Skin epidermis (tissue), 12 donors: ENCODE results near the gene COL16A1.
"Not testable (repeated sequence)": the region's sequence is repeated elsewhere in the genome, so short reads cannot be mapped to it uniquely, and the experiment has no call there.

Source experiments
- H3K27ac ChIP-seq, 21 experiments: fragments of 200-600 bp; sonication (generic) in 11 of 21; one replicate each; pipeline ENCODE4 v1.5.0; 2020; ENCODE audit warnings: mild to moderate bottlenecking in 3 of 21, inconsistent platforms in 2 of 21, moderate library complexity in 2 of 21
- H3K4me3 ChIP-seq, 7 experiments: fragments of 200-600 bp; sonication (generic) in 2 of 7; one replicate each; pipeline ENCODE4 v1.5.0; 2020; ENCODE audit warnings: inconsistent platforms in 2 of 7, mild to moderate bottlenecking in 2 of 7, moderate library complexity in 1 of 7

The COL16A1 gene

GRCh38 chr1:31708324-31708723 is 4.5 kb upstream of the COL16A1 start:
- peak overlapping the region in 3 of 21 experiments; percentile 3 to 42 (median 11) for H3K27ac ChIP-seq
- H3K4me3 ChIP-seq, result no peak overlapping the region

GRCh38 chr1:31707711-31708110 is 3.9 kb upstream of the COL16A1 start:
- peak overlapping the region in 4 of 21 experiments; percentile 3 to 42 (median 18) for H3K27ac ChIP-seq
- H3K4me3 ChIP-seq, result no peak overlapping the region

GRCh38 chr1:31707059-31707600 is 3.3 kb upstream of the COL16A1 start:
- H3K27ac ChIP-seq, result peak overlapping the region in 1 of 21 experiments; percentile 42
- H3K4me3 ChIP-seq, result not testable (repeated sequence)

- Histone ChIP-seq H3K27ac (peak overlapping the region in 2 of 21 experiments; percentile 5 to 21), H3K4me3 (no peak overlapping the region)
Observed at GRCh38 chr1:31706384-31707058, 2.7 kb upstream of the COL16A1 start.

GRCh38 chr1:31705080-31705866 is 1.5 kb upstream of the COL16A1 start:
- Histone ChIP-seq H3K27ac (peak overlapping the region in 20 of 21 experiments; percentile 53 to 93 (median 84)), H3K4me3 (peak overlapping the region in 2 of 7 experiments; percentile 29 to 54)

- peak overlapping the region; percentile 26 to 54 (median 44) for H3K4me3 ChIP-seq
Observed at GRCh38 chr1:31704271-31705079, 658 bp upstream of the COL16A1 start.

GRCh38 chr1:31702836-31703404 is 897 bp downstream of the COL16A1 start:
- peak overlapping the region in 18 of 21 experiments; percentile 55 to 93 (median 86) for H3K27ac ChIP-seq
- peak overlapping the region; percentile 26 to 54 (median 44) for H3K4me3 ChIP-seq

More at GRCh38 chr1:31704271-31705079, 658 bp upstream of the COL16A1 start:
- peak overlapping the region in 20 of 21 experiments; percentile 53 to 93 (median 85) for H3K27ac ChIP-seq

GRCh38 chr1:31701091-31701736 is 2.6 kb downstream of the COL16A1 start:
- Histone ChIP-seq H3K27ac (peak overlapping the region in 19 of 21 experiments; percentile 9 to 89 (median 70)), H3K4me3 (peak overlapping the region in 4 of 7 experiments; percentile 29 to 53 (median 40))

- Histone ChIP-seq H3K4me3 (no peak overlapping the region), H3K27ac (peak overlapping the region in 18 of 21 experiments; percentile 9 to 87 (median 69))
Observed at GRCh38 chr1:31700468-31701090, 3.2 kb downstream of the COL16A1 start.

GRCh38 chr1:31699341-31699891 is 4.4 kb downstream of the COL16A1 start:
- H3K27ac ChIP-seq, result peak overlapping the region in 5 of 21 experiments; percentile 9 to 85 (median 61)

GRCh38 chr1:31697369-31697984 is 6.3 kb downstream of the COL16A1 start:
- H3K4me3 ChIP-seq, result no peak overlapping the region
- H3K27ac ChIP-seq, result peak overlapping the region in 1 of 21 experiments; percentile 13

More at GRCh38 chr1:31699341-31699891, 4.4 kb downstream of the COL16A1 start:
- H3K4me3 ChIP-seq, result no peak overlapping the region

- H3K27ac ChIP-seq, result peak overlapping the region in 3 of 21 experiments; percentile 30 to 68 (median 42)
Observed at GRCh38 chr1:31696242-31696641, 7.6 kb downstream of the COL16A1 start.

GRCh38 chr1:31695327-31695726 is 8.5 kb downstream of the COL16A1 start:
- no peak overlapping the region for H3K4me3 ChIP-seq
- H3K27ac ChIP-seq, result peak overlapping the region in 4 of 21 experiments; percentile 20 to 68 (median 25)

More at GRCh38 chr1:31696242-31696641, 7.6 kb downstream of the COL16A1 start:
- H3K4me3 ChIP-seq, result no peak overlapping the region

- Histone ChIP-seq H3K27ac (peak overlapping the region in 6 of 21 experiments; percentile 20 to 48 (median 25)), H3K4me3 (no peak overlapping the region)
Observed at GRCh38 chr1:31694964-31695313, 8.9 kb downstream of the COL16A1 start.

GRCh38 chr1:31694069-31694963 is 9.5 kb downstream of the COL16A1 start:
- Histone ChIP-seq H3K27ac (peak overlapping the region in 9 of 21 experiments; percentile 1 to 49 (median 22)), H3K4me3 (no peak overlapping the region)

GRCh38 chr1:31693231-31693630 is 10.6 kb downstream of the COL16A1 start:
- H3K4me3 ChIP-seq, result no peak overlapping the region
- peak overlapping the region in 7 of 21 experiments; percentile 5 to 78 (median 40) for H3K27ac ChIP-seq
